ENCODE results near the gene PAIP2. TPM values are rescaled to one million over a fixed set of nuclear protein-coding genes. Genes with fewer than 3 reads are reported as not detected.
"Not testable (repeated sequence)": the region's sequence is repeated elsewhere in the genome, so short reads cannot be mapped to it uniquely, and the experiment has no call there.

Gene PAIP2
- total RNA-seq, 2 donors from 2014 or later: 53.9 to 65.6 TPM

- DNase-seq (ENCODE audit: low spot score) (no peak), ATAC-seq (ENCODE audit: insufficient number of reproducible peaks, low FRiP score, low read depth) (no peak)
- Histone ChIP-seq H3K4me3 (peak overlapping the region; percentile 66), H3K36me3 (no peaks in the 10 kb centered on the region), H3K27ac (no peak overlapping the region), H3K27me3 (replicated peaks; ENCODE audit: insufficient read depth) (no peaks in the 10 kb centered on the region), H3K9me3 (no peaks in the 10 kb centered on the region), H3K4me1 (ENCODE audit: control insufficient read depth in 1 of 2, low read depth in 2 of 2) (peaks cover 3 to 13% of the 10 kb centered on the region in 2 donors)
- TF ChIP-seq CTCF (IDR thresholded peaks at IDR 0.05): no peak
Observed at GRCh38 chr5:139384591-139385051, 43.0 kb downstream of the PAIP2 start.

- Histone ChIP-seq H3K36me3 (no peaks in the 10 kb centered on the region), H3K27ac (no peak overlapping the region), H3K4me3 (peak overlapping the region; percentile 66), H3K27me3 (replicated peaks; ENCODE audit: insufficient read depth) (no peaks in the 10 kb centered on the region), H3K9me3 (no peaks in the 10 kb centered on the region), H3K4me1 (ENCODE audit: control insufficient read depth in 1 of 2, low read depth in 2 of 2) (peaks cover 3 to 13% of the 10 kb centered on the region in 2 donors)
- DNase-seq (ENCODE audit: low spot score) (no peak), ATAC-seq (ENCODE audit: insufficient number of reproducible peaks, low FRiP score, low read depth) (no peak)
- no peak for TF ChIP-seq CTCF (IDR thresholded peaks at IDR 0.05)
Observed at GRCh38 chr5:139385061-139386049, 43.7 kb downstream of the PAIP2 start.

GRCh38 chr5:139386050-139386438 is 44.4 kb downstream of the PAIP2 start:
- H3K9me3 ChIP-seq: no peaks in the 10 kb centered on the region
- no peak overlapping the region for H3K27ac ChIP-seq
- DNase-seq (ENCODE audit: low spot score): no peak
- H3K4me1 ChIP-seq (ENCODE audit: control insufficient read depth in 1 of 2, low read depth in 2 of 2): peaks cover 3 to 13% of the 10 kb centered on the region in 2 donors
- no peak overlapping the region for H3K4me3 ChIP-seq
- no peak for TF ChIP-seq CTCF (IDR thresholded peaks at IDR 0.05)
- H3K27me3 ChIP-seq (replicated peaks; ENCODE audit: insufficient read depth): no peaks in the 10 kb centered on the region
- no peaks in the 10 kb centered on the region for H3K36me3 ChIP-seq
- no peak for ATAC-seq (ENCODE audit: insufficient number of reproducible peaks, low FRiP score, low read depth)

- not testable (repeated sequence) for DNase-seq (ENCODE audit: low spot score); H3K4me3 ChIP-seq; H3K9me3 ChIP-seq; H3K36me3 ChIP-seq; H3K27ac ChIP-seq; H3K27me3 ChIP-seq (replicated peaks; ENCODE audit: insufficient read depth); ATAC-seq (ENCODE audit: insufficient number of reproducible peaks, low FRiP score, low read depth)
- peaks cover 3 to 13% of the 10 kb centered on the region in 2 donors for H3K4me1 ChIP-seq (ENCODE audit: control insufficient read depth in 1 of 2, low read depth in 2 of 2)
Observed at GRCh38 chr5:139386956-139387355, 45.3 kb downstream of the PAIP2 start.

- DNase-seq (ENCODE audit: low spot score): no peak
- H3K27me3 ChIP-seq (replicated peaks; ENCODE audit: insufficient read depth): no peaks in the 10 kb centered on the region
Observed at GRCh38 chr5:139387611-139388197, 46.0 kb downstream of the PAIP2 start.

More at GRCh38 chr5:139387611-139388197, 46.0 kb downstream of the PAIP2 start:
- Histone ChIP-seq H3K4me1 (ENCODE audit: control insufficient read depth in 1 of 2, low read depth in 2 of 2) (peaks cover 3 to 20% of the 10 kb centered on the region in 2 donors), H3K36me3 (no peaks in the 10 kb centered on the region), H3K27ac (no peak overlapping the region), H3K9me3 (no peaks in the 10 kb centered on the region), H3K4me3 (no peak overlapping the region)
- no peak for ATAC-seq (ENCODE audit: insufficient number of reproducible peaks, low FRiP score, low read depth)
- no peak for TF ChIP-seq CTCF (IDR thresholded peaks at IDR 0.05)
